ENCODE data around the gene SWAP70. TPM values are rescaled to one million over a fixed set of nuclear protein-coding genes. Genes with fewer than 3 reads are reported as not detected.

Gene SWAP70
- total and polyA plus RNA-seq, 10 of the 15 experiments (the other 5 are each of a cell fraction or from before 2014, with no cell fraction given) = 20.6 to 62.4 (median 41.7) TPM

- Histone ChIP-seq H3K79me2 (ENCODE audit: control insufficient read depth, insufficient read depth, low read length) (peaks cover 6% of the 10 kb centered on the region), H3K4me3 (no peak overlapping the region), H3K9me3 (replicated peaks; ENCODE audit: control insufficient read depth, insufficient read depth, low read length) (no peaks in the 10 kb centered on the region), H2AFZ (ENCODE audit: control insufficient read depth, low read depth, low read length) (no peak overlapping the region), H3K4me2 (ENCODE audit: control insufficient read depth, insufficient read depth) (no peak overlapping the region), H3K36me3 (ENCODE audit: control insufficient read depth in 2 of 2, insufficient read depth in 2 of 2, low read length in 1 of 2) (peaks cover 2 to 9% of the 10 kb centered on the region in 2 experiments; a peak in 3 of 4 replicates), H4K20me1 (ENCODE audit: control insufficient read depth, insufficient read depth) (no peaks in the 10 kb centered on the region), H3K4me1 (ENCODE audit: control insufficient read depth, insufficient read depth, low read length) (peaks cover 42% of the 10 kb centered on the region), H3K27ac (ENCODE audit: control insufficient read depth, insufficient read depth) (no peak overlapping the region), H3K9ac (ENCODE audit: control insufficient read depth, insufficient read depth, low read length) (no peak overlapping the region), H3K27me3 (replicated peaks in 1 of 2; ENCODE audit: control insufficient read depth in 2 of 2, insufficient read depth in 2 of 2, low read length in 1 of 2) (no peaks in the 10 kb centered on the region)
- WGBS (ENCODE audit: insufficient coverage, insufficient replicate concordance, low lambda C conversion rate, missing lambda C conversion rate) = 100% methylated on average over 4 of the region's 4 CpGs
- BruUV-seq (replicated peaks) = TSS peak; percentile 65
- intact Hi-C loops (cut with micrococcal nuclease; ENCODE audit: unreplicated experiment) (no loop called here), in situ Hi-C loops (cut with MboI) (loop anchor here (5.0 kb wide), 2 partner anchors 138 to 218 kb away; no protein-coding TSS in a partner anchor)
- POLR2A ChIA-PET = interaction anchor here (0.6 kb wide), 1 partner anchor 108 kb away, joined by 3 read pairs; no protein-coding TSS in a partner anchor
- CTCF ChIA-PET = interaction anchor here (0.9 to 9.2 kb wide), 14 partner anchors 8 to 735 kb away, joined by 3 to 126 read pairs (median 4); no protein-coding TSS in a partner anchor
- SMC1A ChIA-PET (ENCODE audit: uncharacterized antibody, unreplicated experiment) = interaction anchor here (0.7 to 7.8 kb wide), 8 partner anchors 10 to 658 kb away, joined by 3 to 84 read pairs (median 4); no protein-coding TSS in a partner anchor
- no peak for ATAC-seq
- RAD21 ChIA-PET (ENCODE audit: unreplicated experiment) = interaction anchor here (1.0 to 1.2 kb wide), 2 partner anchors 133 to 216 kb away, joined by 3 to 5 read pairs; no protein-coding TSS in a partner anchor
- no peak for DNase-seq (ENCODE audit: low read depth, low spot score)
- FAIRE-seq = no peak
- no peak for TF ChIP-seq ZBTB40 (IDR thresholded peaks at IDR 0.05; ENCODE audit: borderline replicate concordance)
- no peak for TF ChIP-seq KAT2A (conservative IDR thresholded peaks at IDR 0.05; ENCODE audit: control insufficient read depth, low read depth, low read length)
- TF ChIP-seq REST (IDR thresholded peaks at IDR 0.05; ENCODE audit: low read depth, low read length) = no peak
- TF ChIP-seq STAT3 (IDR thresholded peaks at IDR 0.05; ENCODE audit: low read depth, low read length) = no peak
- TF ChIP-seq ZBTB4 (CRISPR knock-in tag; IDR thresholded peaks at IDR 0.05) = no peak
- no peak for TF ChIP-seq BRCA1 (IDR thresholded peaks at IDR 0.05; ENCODE audit: low read depth, low read length)
- TF ChIP-seq NFXL1 (IDR thresholded peaks at IDR 0.05; ENCODE audit: borderline replicate concordance) = no peak
- TF ChIP-seq SPI1 (IDR thresholded peaks at IDR 0.05; ENCODE audit: borderline replicate concordance, insufficient read depth, low read depth, low read length) = no peak
Measured at GRCh38 chr11:9750551-9750950, 86.7 kb downstream of the SWAP70 start.

Data from GM12878 (cell line).